ENCODE data around the gene COL4A4. TPM values are rescaled to one million over a fixed set of nuclear protein-coding genes. Genes with fewer than 3 reads are reported as not detected.

Gene COL4A4
- total RNA-seq, 2 experiments from 2014 or later = 0.10 to 0.35 TPM

DNA sequence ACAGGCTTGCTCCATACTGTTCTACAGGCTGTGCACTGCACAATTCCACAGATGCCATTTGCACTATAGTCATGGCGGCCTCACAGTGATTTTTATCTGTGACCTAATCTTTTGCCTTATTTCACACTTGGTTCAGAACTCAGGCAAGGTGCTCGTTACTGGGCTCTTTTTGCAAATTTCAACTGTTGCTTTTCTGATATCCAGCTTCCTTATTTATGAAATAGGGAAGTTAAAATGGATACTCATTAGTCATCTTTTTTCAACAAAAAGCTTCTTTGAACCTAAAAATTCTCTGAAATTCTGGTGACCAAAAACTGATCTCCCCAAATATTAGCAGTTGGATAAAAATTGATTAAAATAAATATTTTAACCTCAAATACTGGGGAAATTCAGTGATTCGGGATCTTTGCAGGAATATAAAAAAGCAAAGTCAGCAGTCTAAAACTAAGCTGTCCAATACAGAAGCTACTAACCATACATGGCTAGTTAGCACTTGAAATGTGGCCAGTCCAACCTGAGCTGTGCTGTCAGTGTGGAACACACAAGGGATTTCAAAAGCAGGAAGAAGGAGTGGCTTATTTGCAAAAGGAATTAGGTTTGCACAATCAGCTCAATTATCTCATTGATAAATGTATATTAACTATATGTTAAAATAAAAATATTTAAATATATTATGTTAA lies 134.4 kb downstream of the COL4A4 start:
- no peak overlapping the region for H3K4me3 Mint-ChIP-seq
- ChIA-PET CTCF (no interaction called here), POLR2A (no interaction called here)
- no peaks in the 10 kb centered on the region for H3K36me3 Mint-ChIP-seq (ENCODE audit: low read depth)
- no peaks in the 10 kb centered on the region for H3K4me1 Mint-ChIP-seq
- peaks cover 3% of the 10 kb centered on the region for H3K27me3 Mint-ChIP-seq
- H3K27ac Mint-ChIP-seq = no peak overlapping the region
- no peaks in the 10 kb centered on the region for H3K9me3 Mint-ChIP-seq
- no peak for DNase-seq

DNA sequence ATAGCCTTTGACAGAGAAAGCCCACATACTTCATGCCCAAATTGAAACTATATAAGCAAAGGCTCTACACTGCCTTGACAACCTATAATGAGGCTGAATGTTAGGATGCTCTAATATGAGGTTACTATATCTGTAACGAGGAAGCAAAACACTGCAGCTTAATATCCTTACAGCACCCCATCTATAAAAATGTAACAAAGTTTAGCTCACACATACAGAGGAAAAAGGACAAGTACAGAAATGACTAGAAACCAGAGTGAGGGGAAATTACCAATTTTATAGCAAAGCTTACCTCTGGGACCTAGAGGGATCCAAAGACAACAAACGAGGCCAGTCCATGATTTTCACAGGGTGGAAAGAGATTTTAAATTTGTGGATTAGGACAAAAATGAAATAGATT lies 138.5 kb downstream of the COL4A4 start:
- H3K4me1 Mint-ChIP-seq = no peaks in the 10 kb centered on the region
- no peaks in the 10 kb centered on the region for H3K9me3 Mint-ChIP-seq
- ChIA-PET CTCF (no interaction called here), POLR2A (no interaction called here)
- H3K27ac Mint-ChIP-seq = no peak overlapping the region
- H3K4me3 Mint-ChIP-seq = no peak overlapping the region
- DNase-seq = no peak
- no peaks in the 10 kb centered on the region for H3K36me3 Mint-ChIP-seq (ENCODE audit: low read depth)
- no peaks in the 10 kb centered on the region for H3K27me3 Mint-ChIP-seq

DNA sequence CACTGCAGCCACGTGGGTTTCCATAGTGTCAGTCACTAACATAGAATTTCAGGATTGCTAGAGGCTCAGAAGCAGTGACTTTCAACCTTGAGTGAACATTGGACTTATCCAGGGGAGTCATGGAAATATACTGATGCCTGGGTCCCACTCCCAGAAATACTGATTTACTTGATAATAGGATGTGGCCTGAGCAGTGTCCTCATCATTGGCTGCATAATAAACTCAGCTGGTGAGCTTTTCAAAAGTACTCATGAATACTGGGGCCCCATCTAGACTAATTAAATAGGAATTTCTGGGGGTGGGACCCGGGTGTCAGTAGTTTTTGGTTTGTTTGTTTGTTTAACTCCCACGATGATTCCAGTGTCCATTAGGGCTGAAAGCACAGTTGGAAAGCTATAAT lies 141.4 kb downstream of the COL4A4 start:
- ChIA-PET CTCF (no interaction called here), POLR2A (no interaction called here)
- no peaks in the 10 kb centered on the region for H3K27me3 Mint-ChIP-seq
- H3K27ac Mint-ChIP-seq = no peak overlapping the region
- no peak overlapping the region for H3K4me3 Mint-ChIP-seq
- H3K36me3 Mint-ChIP-seq (ENCODE audit: low read depth) = no peaks in the 10 kb centered on the region
- no peak for DNase-seq
- no peaks in the 10 kb centered on the region for H3K4me1 Mint-ChIP-seq
- H3K9me3 Mint-ChIP-seq = no peaks in the 10 kb centered on the region

DNA sequence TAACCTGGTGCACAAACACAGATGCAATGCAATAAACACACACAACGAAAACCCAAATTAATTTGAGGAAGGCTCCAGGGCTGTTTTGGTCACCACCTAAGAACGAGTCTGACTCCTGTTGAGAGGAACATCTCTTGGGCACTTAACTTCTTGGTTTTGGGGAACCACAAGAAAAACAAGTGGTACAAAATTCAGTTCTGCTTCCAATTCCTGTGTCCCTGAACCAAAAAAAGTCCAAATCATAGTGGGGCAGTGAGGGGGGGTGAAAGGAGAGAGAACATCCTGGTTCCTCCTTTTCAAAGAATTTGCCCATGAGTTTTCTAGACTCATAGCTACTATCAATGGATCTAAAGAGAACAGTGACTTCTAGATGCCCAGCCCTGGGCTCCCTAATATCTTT lies 143.6 kb downstream of the COL4A4 start:
- ChIA-PET CTCF (no interaction called here), POLR2A (no interaction called here)
- Mint-ChIP-seq H3K4me3 (no peak overlapping the region), H3K36me3 (ENCODE audit: low read depth) (no peaks in the 10 kb centered on the region), H3K9me3 (no peaks in the 10 kb centered on the region), H3K4me1 (no peaks in the 10 kb centered on the region), H3K27ac (no peak overlapping the region), H3K27me3 (no peaks in the 10 kb centered on the region)
- DNase-seq = no peak

DNA sequence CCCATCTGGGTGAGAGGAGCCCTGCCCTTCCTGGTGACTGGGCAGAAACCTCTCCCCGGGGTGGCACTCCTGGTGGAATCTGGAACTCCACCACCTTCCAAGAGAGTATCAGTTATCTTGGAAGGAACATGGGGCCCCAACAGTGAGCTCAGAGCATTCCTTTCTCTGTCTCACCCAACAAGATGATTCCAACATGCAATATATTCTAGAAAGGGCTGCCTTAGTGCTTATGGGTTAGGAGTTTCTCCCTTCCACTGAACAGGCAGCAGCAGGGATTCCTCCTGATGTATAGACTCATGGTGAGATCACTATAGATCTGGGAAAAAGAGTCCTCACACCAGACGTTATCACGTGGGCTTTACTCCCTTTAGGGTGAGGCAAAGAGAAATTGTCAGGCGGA lies 147.1 kb downstream of the COL4A4 start:
- Mint-ChIP-seq H3K4me1 (no peaks in the 10 kb centered on the region), H3K9me3 (no peaks in the 10 kb centered on the region), H3K27ac (no peak overlapping the region), H3K27me3 (no peaks in the 10 kb centered on the region), H3K36me3 (ENCODE audit: low read depth) (no peaks in the 10 kb centered on the region), H3K4me3 (no peak overlapping the region)
- POLR2A ChIA-PET = no interaction called here
- DNase-seq = no peak
- CTCF ChIA-PET = no interaction called here

DNA sequence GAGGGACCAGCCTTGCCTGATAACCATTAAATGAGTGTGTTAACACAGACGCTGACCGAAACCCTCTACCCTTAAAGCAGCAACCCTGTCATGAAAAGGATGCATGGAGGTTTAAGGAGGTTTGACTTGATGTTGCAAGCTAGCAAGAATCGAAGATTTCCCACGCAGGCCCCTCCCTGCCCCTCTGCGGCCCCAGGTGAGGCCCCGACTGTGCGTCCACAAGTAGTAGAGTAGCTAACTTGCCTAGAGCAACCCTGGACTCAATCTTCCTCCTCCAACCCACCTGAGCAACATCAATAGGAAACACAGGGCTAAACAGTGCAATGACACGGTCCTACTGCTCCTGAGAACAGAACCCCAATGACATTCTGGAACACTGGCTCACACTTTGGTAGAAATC lies 150.1 kb downstream of the COL4A4 start:
- no peak overlapping the region for H3K4me3 Mint-ChIP-seq
- no peak overlapping the region for H3K27ac Mint-ChIP-seq
- ChIA-PET CTCF (no interaction called here), POLR2A (no interaction called here)
- no peaks in the 10 kb centered on the region for H3K27me3 Mint-ChIP-seq
- no peaks in the 10 kb centered on the region for H3K36me3 Mint-ChIP-seq (ENCODE audit: low read depth)
- no peak for DNase-seq
- no peaks in the 10 kb centered on the region for H3K9me3 Mint-ChIP-seq
- H3K4me1 Mint-ChIP-seq = no peaks in the 10 kb centered on the region

DNA sequence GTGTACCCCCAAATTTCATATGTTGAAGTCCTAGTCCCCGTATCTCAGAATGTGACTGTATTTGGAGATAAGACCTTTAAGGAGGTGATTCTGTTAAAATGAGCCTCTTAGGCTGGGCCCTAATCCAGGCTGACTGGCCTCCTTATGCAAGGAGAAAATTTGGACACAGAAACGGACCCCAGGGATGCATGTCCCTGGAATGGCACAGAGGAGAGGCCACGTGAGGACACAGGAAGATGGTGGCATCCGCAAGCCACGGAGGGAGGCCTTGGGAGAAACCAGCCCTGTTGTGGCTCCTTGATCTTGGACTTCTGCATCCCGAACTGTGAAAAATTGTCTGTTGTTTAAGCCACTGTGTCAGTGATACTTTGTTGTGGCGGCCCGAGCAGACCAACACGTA lies 150.7 kb downstream of the COL4A4 start:
- DNase-seq = no peak
- Mint-ChIP-seq H3K36me3 (ENCODE audit: low read depth) (no peaks in the 10 kb centered on the region), H3K4me3 (no peak overlapping the region), H3K4me1 (no peaks in the 10 kb centered on the region), H3K9me3 (no peaks in the 10 kb centered on the region), H3K27me3 (no peaks in the 10 kb centered on the region), H3K27ac (no peak overlapping the region)
- POLR2A ChIA-PET = no interaction called here
- CTCF ChIA-PET = no interaction called here

DNA sequence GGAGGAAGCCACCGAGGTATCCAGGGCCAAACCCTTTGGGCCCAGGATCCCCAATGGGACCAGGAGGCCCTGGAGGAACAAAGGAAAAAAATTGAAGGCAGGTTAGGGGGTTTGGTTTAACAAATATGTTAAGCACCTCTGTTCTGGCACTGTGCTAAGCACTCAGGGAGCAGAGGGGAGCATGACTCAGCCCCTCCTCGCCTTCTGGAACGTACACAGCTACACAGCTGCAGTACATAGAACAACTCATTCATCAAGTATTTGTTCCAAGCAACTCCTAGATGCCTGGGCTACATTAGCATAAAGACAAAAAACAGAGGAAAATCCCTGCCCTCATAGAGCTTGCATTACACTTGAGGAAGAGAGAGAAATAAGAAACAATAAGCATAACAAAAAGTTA lies 153.6 kb downstream of the COL4A4 start:
- DNase-seq = no peak
- H3K9me3 Mint-ChIP-seq = no peaks in the 10 kb centered on the region
- no peaks in the 10 kb centered on the region for H3K4me1 Mint-ChIP-seq
- no peak overlapping the region for H3K4me3 Mint-ChIP-seq
- CTCF ChIA-PET = no interaction called here
- H3K36me3 Mint-ChIP-seq (ENCODE audit: low read depth) = no peaks in the 10 kb centered on the region
- POLR2A ChIA-PET = no interaction called here
- H3K27ac Mint-ChIP-seq = no peak overlapping the region
- H3K27me3 Mint-ChIP-seq = no peaks in the 10 kb centered on the region

DNA sequence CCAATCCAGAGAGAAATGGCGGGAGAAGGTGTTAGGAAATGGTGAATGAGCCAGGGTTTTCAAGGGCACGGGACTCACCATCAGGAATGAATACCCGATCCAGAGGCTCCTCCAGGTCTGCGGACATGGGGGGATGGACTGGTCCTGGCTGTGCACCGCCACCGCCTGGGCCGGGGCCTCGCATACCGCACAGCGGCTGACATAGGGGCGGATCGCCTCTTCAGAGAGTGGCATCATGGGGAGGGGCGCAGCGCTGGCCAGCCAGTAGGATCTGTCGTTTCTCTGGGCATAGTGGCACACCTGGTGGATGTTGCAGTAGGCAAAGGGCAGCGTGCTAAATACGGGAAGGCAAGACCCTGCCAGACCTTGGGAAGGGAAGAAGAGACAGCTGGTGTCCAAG lies 156.1 kb downstream of the COL4A4 start:
- H3K27ac Mint-ChIP-seq = no peak overlapping the region
- H3K4me1 Mint-ChIP-seq = no peaks in the 10 kb centered on the region
- ChIA-PET POLR2A (no interaction called here), CTCF (no interaction called here)
- DNase-seq = no peak
- H3K9me3 Mint-ChIP-seq = no peaks in the 10 kb centered on the region
- H3K36me3 Mint-ChIP-seq (ENCODE audit: low read depth) = no peaks in the 10 kb centered on the region
- H3K4me3 Mint-ChIP-seq = no peak overlapping the region
- no peaks in the 10 kb centered on the region for H3K27me3 Mint-ChIP-seq

DNA sequence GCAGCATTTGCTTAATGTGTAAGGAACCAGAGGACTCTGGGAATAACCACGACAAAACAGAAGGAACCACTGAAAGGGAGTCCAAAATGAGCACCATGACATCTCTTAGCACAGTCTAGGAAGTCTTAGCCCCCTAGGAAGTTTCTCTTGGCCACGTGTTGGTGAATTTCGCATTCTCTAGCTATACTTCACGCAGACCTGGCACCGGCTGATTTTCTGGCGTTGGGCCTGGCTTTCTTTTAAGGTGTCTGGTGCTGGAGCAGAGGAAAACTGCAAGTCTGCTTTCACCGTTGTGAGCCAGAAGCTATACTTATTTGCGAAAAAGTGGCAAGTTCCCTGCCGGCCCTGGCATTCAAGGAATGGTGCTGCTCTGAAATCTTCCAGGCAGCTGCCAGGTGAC lies 156.9 kb downstream of the COL4A4 start:
- no peaks in the 10 kb centered on the region for H3K4me1 Mint-ChIP-seq
- ChIA-PET CTCF (no interaction called here), POLR2A (no interaction called here)
- no peak overlapping the region for H3K4me3 Mint-ChIP-seq
- DNase-seq = no peak
- no peak overlapping the region for H3K27ac Mint-ChIP-seq
- no peaks in the 10 kb centered on the region for H3K9me3 Mint-ChIP-seq
- H3K27me3 Mint-ChIP-seq = no peaks in the 10 kb centered on the region
- no peaks in the 10 kb centered on the region for H3K36me3 Mint-ChIP-seq (ENCODE audit: low read depth)

DNA sequence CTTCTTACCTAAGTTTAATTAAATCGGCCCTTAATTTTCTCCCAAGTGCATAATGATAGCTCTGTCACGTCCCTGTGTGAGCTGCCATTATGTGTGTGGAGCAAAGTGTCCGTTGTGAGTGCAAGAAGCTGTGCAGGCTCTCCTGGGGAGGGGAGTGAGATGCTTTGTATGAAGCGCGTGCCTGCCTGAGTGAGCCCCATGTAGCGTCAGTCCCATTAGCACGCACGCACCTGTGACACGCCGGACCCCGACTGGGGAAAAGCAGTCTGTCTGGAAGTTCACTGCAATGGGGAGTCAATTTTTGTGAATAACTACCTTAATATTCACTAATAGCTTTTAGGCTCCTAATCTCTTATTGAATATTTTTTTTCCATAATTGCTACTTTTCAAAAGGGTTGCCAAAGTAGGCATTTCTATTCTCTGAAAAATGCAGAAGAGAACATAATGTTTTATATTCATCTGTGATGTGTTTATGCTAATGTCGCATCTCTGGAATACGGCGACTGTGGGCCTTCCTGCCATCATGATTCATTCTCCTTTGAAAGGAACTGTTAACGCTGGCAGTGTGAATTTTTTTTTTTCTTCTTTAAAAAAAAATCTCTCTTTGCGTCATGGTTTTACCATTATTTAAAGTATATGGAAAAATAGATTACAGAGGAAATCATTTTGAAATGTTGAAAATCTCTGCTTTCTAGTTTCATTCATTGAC lies 157.7 kb downstream of the COL4A4 start:
- Mint-ChIP-seq H3K4me3 (no peak overlapping the region), H3K27ac (no peak overlapping the region), H3K9me3 (no peaks in the 10 kb centered on the region), H3K27me3 (no peaks in the 10 kb centered on the region), H3K4me1 (no peaks in the 10 kb centered on the region), H3K36me3 (ENCODE audit: low read depth) (no peaks in the 10 kb centered on the region)
- DNase-seq = no peak
- ChIA-PET POLR2A (no interaction called here), CTCF (no interaction called here)

DNA sequence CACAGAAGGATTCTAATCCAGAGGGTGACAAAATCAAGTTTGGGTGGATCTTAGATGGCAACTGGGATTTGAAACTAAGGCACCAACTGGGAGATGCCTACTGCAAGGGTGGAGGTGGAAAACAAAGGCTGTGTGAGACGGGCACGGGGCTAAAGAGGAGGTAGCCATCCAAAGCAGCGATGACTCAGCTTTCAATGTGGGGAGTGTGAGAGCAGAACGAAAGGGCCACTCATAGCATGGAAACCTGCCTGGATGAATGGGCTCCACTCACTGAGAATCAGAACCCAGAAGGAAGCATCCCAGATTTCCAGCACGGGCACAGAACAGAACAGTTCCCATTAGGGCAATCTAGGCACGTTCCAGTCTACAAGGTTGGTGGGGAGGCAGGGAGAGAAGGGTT lies 159.5 kb downstream of the COL4A4 start:
- POLR2A ChIA-PET = no interaction called here

DNA sequence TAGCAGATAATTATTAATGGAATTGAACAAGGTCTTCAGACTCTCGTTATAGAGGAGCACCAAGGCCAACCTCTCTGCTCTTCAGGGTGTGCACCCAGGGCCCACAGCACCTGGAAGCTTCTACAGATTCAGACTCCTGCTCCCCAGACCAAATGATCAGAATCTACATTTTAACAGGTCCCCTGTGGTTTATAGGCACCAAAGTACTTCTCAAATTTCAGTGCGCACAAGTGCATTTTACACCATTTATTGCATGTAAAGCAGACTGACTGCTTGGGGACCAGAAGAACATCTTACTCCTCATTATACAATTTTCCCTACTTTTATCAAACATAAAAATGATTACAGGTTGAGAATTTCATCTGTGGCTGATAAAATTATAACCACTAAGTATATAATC lies 163.9 kb downstream of the COL4A4 start:
- CTCF ChIA-PET = no interaction called here
- Mint-ChIP-seq H3K9me3 (no peaks in the 10 kb centered on the region), H3K4me3 (no peak overlapping the region), H3K27me3 (no peaks in the 10 kb centered on the region), H3K27ac (no peak overlapping the region), H3K4me1 (peaks cover 1% of the 10 kb centered on the region), H3K36me3 (ENCODE audit: low read depth) (peaks cover 22% of the 10 kb centered on the region)
- no peak for DNase-seq
- POLR2A ChIA-PET = no interaction called here

More for the DNA sequence above, 159.5 kb downstream of the COL4A4 start:
- H3K27me3 Mint-ChIP-seq = no peaks in the 10 kb centered on the region
- H3K4me3 Mint-ChIP-seq = no peak overlapping the region
- no peak for DNase-seq
- no peak overlapping the region for H3K27ac Mint-ChIP-seq
- peaks cover 10% of the 10 kb centered on the region for H3K36me3 Mint-ChIP-seq (ENCODE audit: low read depth)
- H3K4me1 Mint-ChIP-seq = no peaks in the 10 kb centered on the region
- no peaks in the 10 kb centered on the region for H3K9me3 Mint-ChIP-seq
- CTCF ChIA-PET = no interaction called here

DNA sequence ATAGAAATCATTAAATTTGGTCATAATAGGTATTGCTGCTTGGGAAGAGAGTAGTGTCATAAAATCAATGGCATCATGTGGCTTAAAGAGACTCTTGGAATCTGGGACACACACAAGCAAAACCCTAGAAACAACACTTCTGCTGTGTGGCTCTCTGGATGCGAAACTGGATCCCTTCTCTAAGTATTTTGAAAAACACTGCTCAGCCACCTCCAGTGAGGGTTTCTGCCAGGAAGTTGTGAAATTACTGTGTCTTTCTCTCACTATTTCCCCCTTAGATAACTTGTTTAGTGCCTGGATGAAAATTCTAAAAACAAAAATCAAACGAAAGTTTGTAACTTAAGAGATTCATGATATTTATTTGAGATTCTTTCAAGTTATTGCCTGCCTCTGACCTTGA lies 164.3 kb downstream of the COL4A4 start:
- ChIA-PET POLR2A (no interaction called here), CTCF (no interaction called here)
- no peak for DNase-seq
- H3K27ac Mint-ChIP-seq = no peak overlapping the region
- H3K9me3 Mint-ChIP-seq = no peaks in the 10 kb centered on the region
- H3K4me3 Mint-ChIP-seq = no peak overlapping the region
- no peaks in the 10 kb centered on the region for H3K27me3 Mint-ChIP-seq
- H3K4me1 Mint-ChIP-seq = peaks cover 1% of the 10 kb centered on the region
- peaks cover 26% of the 10 kb centered on the region for H3K36me3 Mint-ChIP-seq (ENCODE audit: low read depth)

All from activated CD4-positive, alpha-beta memory T cell treated with anti-CD3 and anti-CD28 coated beads, Interleukin-2, amount 10 ng/mL, durations not matched to agents 7 days and 5 days (primary cell).